ENCODE data around the gene MAGI2. TPM values are rescaled to one million over a fixed set of nuclear protein-coding genes. Genes with fewer than 3 reads are reported as not detected.

Gene MAGI2
- total RNA-seq, 1 donor from 2014 or later, result 51.3 TPM

DNA sequence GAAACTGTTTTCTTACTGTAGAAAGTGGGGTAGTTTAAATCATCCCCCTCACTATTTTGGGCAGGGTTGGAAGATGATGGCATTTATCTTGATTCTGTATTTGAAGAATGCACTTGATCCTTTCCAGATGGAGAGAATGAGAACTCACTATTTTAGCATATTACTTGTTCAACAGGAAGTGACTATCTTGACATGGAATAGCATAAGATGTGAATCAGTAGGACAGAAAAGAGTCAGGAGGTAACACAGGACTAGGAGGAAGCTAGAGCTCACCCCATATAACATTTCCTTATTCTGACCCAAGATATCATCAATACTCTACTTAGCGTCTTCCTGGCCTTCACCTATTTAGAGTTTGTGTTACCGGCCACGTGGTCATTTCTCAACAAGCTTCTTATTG lies 1254.7 kb downstream of the MAGI2 start:
- ATAC-seq, result no peak
- intact Hi-C loops (cut with DNase I), result no loop called here

GRCh38 chr7:78197447-78197846 lies 1256.0 kb downstream of the MAGI2 start:
- DNase-seq (ENCODE audit: low spot score), result no peak
- ATAC-seq, result no peak
- intact Hi-C loops (cut with DNase I), result no loop called here

More for the DNA sequence above, 1254.7 kb downstream of the MAGI2 start:
- no peak for DNase-seq (ENCODE audit: low spot score)

DNA sequence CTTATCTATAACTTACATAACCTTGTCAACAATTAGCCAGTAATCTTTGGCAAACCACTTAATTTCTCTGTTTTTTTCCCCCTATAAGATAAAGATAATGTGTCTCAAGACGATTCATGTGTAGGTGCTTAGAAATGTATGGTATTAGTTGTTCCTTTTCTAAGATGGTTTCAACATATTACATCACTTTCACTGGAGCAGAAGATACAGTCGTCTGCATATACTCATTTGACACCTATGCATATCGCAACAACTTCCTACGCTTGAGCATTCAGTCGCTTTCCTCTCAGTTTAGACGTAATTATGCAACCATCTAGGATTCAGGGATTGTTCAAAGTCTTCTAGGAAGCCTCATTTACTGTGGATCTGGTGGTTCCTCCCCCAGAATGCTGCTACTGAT lies 1258.2 kb downstream of the MAGI2 start:
- intact Hi-C loops (cut with DNase I), result no loop called here
- DNase-seq (ENCODE audit: low spot score), result no peak
- ATAC-seq, result no peak

DNA sequence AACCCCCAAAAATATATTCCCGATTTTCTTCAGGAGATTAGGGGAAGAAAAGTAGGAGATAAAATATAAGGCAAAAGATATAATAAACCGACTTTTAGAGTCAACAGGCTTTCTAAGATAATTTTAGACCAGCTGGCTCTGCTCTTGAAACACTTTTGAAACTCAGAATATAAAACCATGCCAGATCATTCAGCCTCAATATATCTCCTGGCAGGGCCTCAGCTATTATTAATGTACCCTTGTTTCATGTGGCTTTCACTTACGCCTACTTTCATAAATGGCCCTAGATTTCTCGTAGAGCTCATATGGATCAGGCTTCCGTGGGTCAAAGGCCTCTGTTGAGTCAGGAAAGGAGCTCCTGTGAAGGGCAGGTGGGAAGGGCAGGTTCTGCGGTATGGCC lies 1258.9 kb downstream of the MAGI2 start:
- DNase-seq (ENCODE audit: low spot score), result no peak
- ATAC-seq, result no peak
- intact Hi-C loops (cut with DNase I), result no loop called here

GRCh38 chr7:78191475-78192079 lies 1261.9 kb downstream of the MAGI2 start:
- intact Hi-C loops (cut with DNase I), result no loop called here
- DNase-seq (ENCODE audit: low spot score) (no peak), ATAC-seq (no peak)

GRCh38 chr7:78189762-78190161 lies 1263.7 kb downstream of the MAGI2 start:
- no peak for DNase-seq (ENCODE audit: low spot score)
- ATAC-seq, result no peak
- intact Hi-C loops (cut with DNase I), result no loop called here

GRCh38 chr7:78185149-78185745 lies 1268.2 kb downstream of the MAGI2 start:
- intact Hi-C loops (cut with DNase I), result no loop called here

DNA sequence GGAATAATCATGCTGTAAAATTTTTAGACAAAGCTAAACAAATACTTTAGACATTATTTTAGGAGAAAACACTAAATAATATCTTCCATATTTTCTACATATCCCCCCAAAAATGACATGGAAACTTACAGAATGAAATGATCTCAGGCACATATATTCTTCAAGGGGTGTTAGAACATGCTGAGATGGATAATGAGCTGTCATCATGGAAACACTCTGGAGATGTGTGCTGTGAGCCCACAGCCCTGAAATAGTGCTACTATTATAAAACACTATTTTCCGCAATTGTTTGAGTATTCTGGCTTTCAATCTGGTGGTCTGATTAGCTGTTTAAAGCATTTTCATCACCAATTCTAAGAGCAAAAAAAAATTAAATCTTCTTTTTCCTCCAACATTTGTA lies 1269.2 kb downstream of the MAGI2 start:
- ATAC-seq, result no peak
- DNase-seq (ENCODE audit: low spot score), result no peak
- intact Hi-C loops (cut with DNase I), result no loop called here

More at GRCh38 chr7:78185149-78185745, 1268.2 kb downstream of the MAGI2 start:
- no peak for ATAC-seq
- DNase-seq (ENCODE audit: low spot score), result no peak

- intact Hi-C loops (cut with DNase I), result no loop called here
- ATAC-seq, result no peak
- DNase-seq (ENCODE audit: low spot score), result no peak
Measured at GRCh38 chr7:78179827-78180477, 1273.5 kb downstream of the MAGI2 start.

DNA sequence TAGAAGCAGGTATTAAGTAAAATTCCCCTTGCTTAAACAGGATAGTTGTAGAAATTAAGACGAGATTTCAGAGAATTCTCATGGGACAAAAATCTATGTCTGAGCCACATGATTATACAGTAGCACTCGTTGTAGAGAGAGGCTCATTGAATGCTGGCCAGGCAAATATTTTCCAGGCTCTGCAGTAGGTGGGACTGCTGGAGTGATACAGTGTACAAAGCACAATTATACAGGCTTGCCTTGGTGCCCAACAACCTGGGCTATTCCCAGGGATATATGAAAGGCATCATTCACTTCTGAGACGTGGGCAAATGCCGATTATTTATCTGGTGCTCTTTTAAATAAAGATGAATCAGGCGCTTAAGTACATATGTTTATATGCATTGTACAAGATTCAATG lies 1274.3 kb downstream of the MAGI2 start:
- DNase-seq (ENCODE audit: low spot score) (no peak), ATAC-seq (no peak)
- intact Hi-C loops (cut with DNase I), result no loop called here

- no peak for ATAC-seq
- intact Hi-C loops (cut with DNase I), result no loop called here
- no peak for DNase-seq (ENCODE audit: low spot score)
Measured at GRCh38 chr7:78178319-78178718, 1275.1 kb downstream of the MAGI2 start.

DNA sequence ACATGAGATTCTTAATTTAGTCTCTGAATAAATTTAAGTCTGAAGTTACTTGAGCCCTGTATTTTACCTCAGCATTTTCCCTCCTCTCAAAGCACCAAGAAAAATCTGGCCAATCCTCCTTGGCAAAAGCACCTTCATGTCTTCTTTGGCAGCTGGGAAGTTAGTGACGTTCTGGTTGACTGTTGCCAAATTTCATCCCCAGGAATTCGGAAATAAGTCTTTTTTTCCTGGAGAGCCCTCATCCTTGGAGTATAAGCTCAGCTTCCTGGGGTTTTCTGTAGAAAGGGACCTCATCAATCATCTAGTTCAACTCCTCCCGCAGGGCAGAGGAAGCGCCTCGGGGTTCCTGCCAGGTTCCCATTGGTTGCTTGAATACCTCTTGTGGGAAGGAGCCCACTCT lies 1277.3 kb downstream of the MAGI2 start:
- no peak for DNase-seq (ENCODE audit: low spot score)
- peak; percentile 43 for ATAC-seq

GRCh38 chr7:78175330-78176100 lies 1278.0 kb downstream of the MAGI2 start:
- intact Hi-C loops (cut with DNase I), result no loop called here
- DNase-seq (ENCODE audit: low spot score), result no peak
- ATAC-seq, result peak; percentile 16

More for the DNA sequence above, 1277.3 kb downstream of the MAGI2 start:
- intact Hi-C loops (cut with DNase I), result no loop called here

DNA sequence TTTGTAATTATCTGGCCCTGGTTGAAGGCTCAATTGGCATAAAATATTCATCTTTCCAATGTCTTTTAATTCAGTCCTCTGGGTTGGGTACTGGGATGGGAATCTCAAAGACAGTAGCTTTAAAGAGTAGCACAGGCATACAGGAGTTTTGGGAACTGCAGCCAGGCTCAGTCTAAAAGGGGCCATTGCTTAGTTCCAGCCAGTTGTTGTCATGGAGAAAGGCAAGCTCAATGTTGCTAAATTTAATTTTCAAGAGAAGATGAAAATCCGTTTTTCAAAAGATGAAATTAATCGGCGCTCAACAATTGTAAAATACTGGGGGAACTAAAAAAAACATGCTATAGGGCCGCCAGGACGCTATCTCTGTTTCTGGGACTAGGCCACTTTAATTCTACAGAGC lies 1279.8 kb downstream of the MAGI2 start:
- intact Hi-C loops (cut with DNase I), result no loop called here
- ATAC-seq, result no peak
- no peak for DNase-seq (ENCODE audit: low spot score)

GRCh38 chr7:78172933-78173591 lies 1280.4 kb downstream of the MAGI2 start:
- DNase-seq (ENCODE audit: low spot score) (no peak), ATAC-seq (peak; percentile 43)

DNA sequence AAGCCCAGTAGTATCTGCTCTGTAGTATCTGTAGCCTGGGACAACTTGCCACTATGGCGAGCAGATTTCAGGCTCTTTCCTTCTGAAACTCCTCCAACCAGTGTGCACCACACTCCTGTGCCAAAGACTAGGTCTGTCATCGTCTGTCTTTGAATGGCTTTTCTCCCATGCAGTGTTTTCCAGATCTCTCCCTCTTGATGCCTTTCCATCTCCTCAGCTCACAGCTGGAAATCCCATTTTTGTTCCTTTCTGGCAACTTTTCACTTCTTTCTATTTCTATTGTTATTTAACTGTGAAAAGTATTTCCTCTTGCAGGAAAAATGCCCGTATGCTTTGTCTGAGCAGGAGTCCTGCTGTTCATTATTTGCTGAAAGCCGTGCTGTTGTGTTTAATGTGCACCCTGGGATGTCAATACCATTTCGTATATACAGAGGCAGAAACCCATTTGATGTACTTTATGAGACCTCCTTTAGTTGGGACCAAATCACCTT lies 1281.2 kb downstream of the MAGI2 start:
- intact Hi-C loops (cut with DNase I), result no loop called here

More at GRCh38 chr7:78172933-78173591, 1280.4 kb downstream of the MAGI2 start:
- intact Hi-C loops (cut with DNase I), result no loop called here

GRCh38 chr7:78171398-78171797 lies 1282.1 kb downstream of the MAGI2 start:
- intact Hi-C loops (cut with DNase I), result no loop called here
- DNase-seq (ENCODE audit: low spot score) (no peak), ATAC-seq (no peak)

More for the DNA sequence above, 1281.2 kb downstream of the MAGI2 start:
- peak; percentile 40 for ATAC-seq
- no peak for DNase-seq (ENCODE audit: low spot score)

- intact Hi-C loops (cut with DNase I), result no loop called here
- ATAC-seq, result no peak
- DNase-seq (ENCODE audit: low spot score), result no peak
Measured at GRCh38 chr7:78170815-78171214, 1282.7 kb downstream of the MAGI2 start.

DNA sequence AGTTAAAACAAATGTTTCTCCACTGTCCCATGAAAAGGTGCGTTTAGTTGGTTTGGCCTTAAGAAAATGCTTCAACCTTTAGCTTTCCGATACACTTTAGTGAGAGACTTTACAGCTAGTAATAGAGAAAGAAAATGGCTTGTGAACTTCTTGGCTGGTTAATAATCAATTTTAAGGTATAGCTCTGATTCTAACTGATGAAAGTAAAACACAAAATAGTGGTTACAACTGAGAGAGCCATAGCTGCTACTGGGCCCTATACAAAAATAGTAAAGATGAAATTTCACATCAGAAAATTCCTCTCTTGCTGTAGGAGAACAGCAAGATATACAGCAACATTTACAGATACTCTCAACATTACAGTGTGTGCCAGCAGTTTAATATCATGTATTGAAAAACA lies 1283.5 kb downstream of the MAGI2 start:
- DNase-seq (ENCODE audit: low spot score) (no peak), ATAC-seq (no peak)
- intact Hi-C loops (cut with DNase I), result no loop called here
